ENCODE measurements around the gene CDKN3. TPM values are rescaled to one million over a fixed set of nuclear protein-coding genes. Genes with fewer than 3 reads are reported as not detected.
"Not testable (repeated sequence)": the region's sequence is repeated elsewhere in the genome, so short reads cannot be mapped to it uniquely, and the experiment has no call there.

The CDKN3 gene
- total RNA-seq, 1 donor from 2014 or later = 4.3 TPM

DNA sequence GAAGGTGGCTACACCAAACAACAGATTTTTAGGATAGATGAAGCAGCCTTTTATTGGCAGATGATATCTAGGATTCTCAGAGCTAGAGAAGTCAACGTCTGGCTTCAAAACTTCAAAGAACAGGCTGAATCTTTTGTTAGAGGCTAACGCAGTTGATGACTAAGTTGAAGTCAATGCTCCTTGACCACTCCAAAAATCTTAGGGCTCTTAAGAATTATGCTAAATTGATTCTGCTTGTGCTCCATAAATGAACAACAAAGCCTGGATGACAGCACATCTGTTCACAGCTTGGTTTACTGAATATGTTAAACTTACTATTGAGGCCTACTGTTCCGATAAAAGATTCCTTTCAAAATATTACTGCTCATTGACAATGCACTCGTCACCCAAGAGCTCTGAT, 13.0 kb upstream of the CDKN3 start:
- H3K27me3 ChIP-seq (ENCODE audit: low read depth) = peaks cover 24% of the 10 kb centered on the region
- H3K27ac ChIP-seq (replicated peaks) = no peak overlapping the region
- H3K4me3 ChIP-seq = no peak overlapping the region
- H3K9me3 ChIP-seq (replicated peaks) = peaks cover 5% of the 10 kb centered on the region
- no peak for DNase-seq
- H3K4me1 ChIP-seq = no peaks in the 10 kb centered on the region
- H3K36me3 ChIP-seq = no peaks in the 10 kb centered on the region
- TF ChIP-seq, protein P1, sequence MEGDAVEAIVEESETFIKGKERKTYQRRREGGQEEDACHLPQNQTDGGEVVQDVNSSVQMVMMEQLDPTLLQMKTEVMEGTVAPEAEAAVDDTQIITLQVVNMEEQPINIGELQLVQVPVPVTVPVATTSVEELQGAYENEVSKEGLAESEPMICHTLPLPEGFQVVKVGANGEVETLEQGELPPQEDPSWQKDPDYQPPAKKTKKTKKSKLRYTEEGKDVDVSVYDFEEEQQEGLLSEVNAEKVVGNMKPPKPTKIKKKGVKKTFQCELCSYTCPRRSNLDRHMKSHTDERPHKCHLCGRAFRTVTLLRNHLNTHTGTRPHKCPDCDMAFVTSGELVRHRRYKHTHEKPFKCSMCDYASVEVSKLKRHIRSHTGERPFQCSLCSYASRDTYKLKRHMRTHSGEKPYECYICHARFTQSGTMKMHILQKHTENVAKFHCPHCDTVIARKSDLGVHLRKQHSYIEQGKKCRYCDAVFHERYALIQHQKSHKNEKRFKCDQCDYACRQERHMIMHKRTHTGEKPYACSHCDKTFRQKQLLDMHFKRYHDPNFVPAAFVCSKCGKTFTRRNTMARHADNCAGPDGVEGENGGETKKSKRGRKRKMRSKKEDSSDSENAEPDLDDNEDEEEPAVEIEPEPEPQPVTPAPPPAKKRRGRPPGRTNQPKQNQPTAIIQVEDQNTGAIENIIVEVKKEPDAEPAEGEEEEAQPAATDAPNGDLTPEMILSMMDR (IDR thresholded peaks at IDR 0.05; ENCODE audit: borderline replicate concordance) = no peak
- intact Hi-C loops (cut with micrococcal nuclease) = no loop called here

DNA sequence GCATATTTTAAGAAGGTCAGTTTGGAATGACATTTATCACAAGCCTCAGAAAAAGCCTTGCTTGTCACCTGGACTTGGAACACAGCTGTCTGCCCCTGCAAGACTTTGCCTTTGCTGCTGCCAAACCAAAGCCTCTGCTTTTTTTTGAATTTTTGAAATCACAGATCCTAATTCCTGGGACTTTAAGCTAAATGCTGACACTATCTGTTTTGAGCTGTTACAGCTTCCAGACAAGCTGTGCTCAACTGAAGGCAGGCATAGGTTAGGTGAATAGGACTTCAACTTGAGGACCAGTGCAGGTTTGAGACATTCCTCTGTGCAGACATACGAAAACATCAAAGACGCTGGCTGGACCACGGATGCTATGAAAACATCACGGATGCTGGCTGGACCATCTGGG, 11.3 kb upstream of the CDKN3 start:
- Histone ChIP-seq H3K4me1 (no peaks in the 10 kb centered on the region), H3K36me3 (no peaks in the 10 kb centered on the region), H3K27ac (replicated peaks) (no peak overlapping the region), H3K4me3 (no peak overlapping the region), H3K27me3 (ENCODE audit: low read depth) (peaks cover 26% of the 10 kb centered on the region), H3K9me3 (replicated peaks) (no peaks in the 10 kb centered on the region)
- DNase-seq = no peak
- intact Hi-C loops (cut with micrococcal nuclease) = no loop called here
- TF ChIP-seq, protein P1 (IDR thresholded peaks at IDR 0.05; ENCODE audit: borderline replicate concordance) = no peak

DNA sequence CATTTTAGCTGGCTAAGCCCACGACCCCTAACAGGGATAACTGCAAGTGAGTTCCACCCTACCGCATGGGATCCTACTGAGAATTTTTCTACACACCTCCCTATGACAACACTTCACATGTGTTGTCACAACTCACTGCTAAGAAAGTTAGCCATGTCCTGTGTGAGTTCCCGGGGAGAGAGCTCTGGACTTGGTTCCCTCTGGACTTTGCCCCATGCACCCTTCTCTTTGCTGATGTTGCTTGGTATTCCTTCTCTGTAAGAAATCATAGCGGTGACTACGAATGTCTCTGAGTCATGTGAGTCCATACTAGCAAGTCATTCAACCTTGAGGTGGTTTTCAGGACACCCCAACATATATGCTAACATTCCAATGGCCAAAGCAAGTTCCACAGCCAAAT, 9.5 kb upstream of the CDKN3 start:
- Histone ChIP-seq H3K27ac (replicated peaks) (no peak overlapping the region), H3K9me3 (replicated peaks) (no peaks in the 10 kb centered on the region), H3K36me3 (no peaks in the 10 kb centered on the region), H3K4me1 (no peaks in the 10 kb centered on the region), H3K27me3 (ENCODE audit: low read depth) (peaks cover 26% of the 10 kb centered on the region), H3K4me3 (no peak overlapping the region)
- no peak for DNase-seq
- TF ChIP-seq, protein P1 (IDR thresholded peaks at IDR 0.05; ENCODE audit: borderline replicate concordance) = no peak
- intact Hi-C loops (cut with micrococcal nuclease) = no loop called here

DNA sequence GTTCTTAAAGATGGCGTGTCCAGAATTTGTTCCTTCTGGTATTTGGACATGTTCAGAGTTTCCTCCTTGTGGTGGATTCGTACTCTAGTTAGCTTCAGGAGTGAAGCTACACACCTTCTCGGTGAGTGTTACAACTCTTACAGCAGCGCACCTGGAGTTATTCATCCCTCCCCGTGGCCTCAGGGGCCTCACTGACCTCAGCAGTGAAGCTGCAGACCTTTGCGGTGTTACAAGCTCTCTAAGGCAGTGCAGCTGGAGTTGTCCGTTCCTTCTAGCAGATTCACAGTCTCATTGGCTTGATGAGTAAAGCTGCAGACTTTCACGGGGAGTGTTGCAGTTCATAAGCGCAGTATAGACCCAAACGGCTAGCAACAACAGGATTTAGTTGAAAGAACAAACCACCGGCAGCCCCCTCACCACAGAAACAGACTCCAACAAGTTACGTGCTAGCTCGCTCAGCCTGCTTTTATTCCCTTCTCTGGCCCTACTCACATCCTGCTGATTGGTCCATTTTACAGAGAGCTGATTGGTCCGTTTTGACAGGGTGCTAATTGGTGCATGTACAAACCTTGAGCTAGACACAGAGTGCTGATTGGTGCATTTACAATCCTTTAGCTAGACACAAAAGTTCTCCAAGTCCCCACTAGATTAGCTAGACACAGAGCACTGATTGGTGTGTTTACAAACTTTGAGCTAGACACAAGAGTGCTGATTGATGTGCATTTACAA, 4.5 kb upstream of the CDKN3 start:
- no peak for DNase-seq
- peaks cover 18% of the 10 kb centered on the region for H3K27me3 ChIP-seq (ENCODE audit: low read depth)
- no peak overlapping the region for H3K27ac ChIP-seq (replicated peaks)
- H3K9me3 ChIP-seq (replicated peaks) = no peaks in the 10 kb centered on the region
- no peak overlapping the region for H3K4me3 ChIP-seq
- intact Hi-C loops (cut with micrococcal nuclease) = no loop called here
- H3K36me3 ChIP-seq = no peaks in the 10 kb centered on the region
- TF ChIP-seq, protein P1 (IDR thresholded peaks at IDR 0.05; ENCODE audit: borderline replicate concordance) = no peak
- H3K4me1 ChIP-seq = peaks cover 5% of the 10 kb centered on the region

DNA sequence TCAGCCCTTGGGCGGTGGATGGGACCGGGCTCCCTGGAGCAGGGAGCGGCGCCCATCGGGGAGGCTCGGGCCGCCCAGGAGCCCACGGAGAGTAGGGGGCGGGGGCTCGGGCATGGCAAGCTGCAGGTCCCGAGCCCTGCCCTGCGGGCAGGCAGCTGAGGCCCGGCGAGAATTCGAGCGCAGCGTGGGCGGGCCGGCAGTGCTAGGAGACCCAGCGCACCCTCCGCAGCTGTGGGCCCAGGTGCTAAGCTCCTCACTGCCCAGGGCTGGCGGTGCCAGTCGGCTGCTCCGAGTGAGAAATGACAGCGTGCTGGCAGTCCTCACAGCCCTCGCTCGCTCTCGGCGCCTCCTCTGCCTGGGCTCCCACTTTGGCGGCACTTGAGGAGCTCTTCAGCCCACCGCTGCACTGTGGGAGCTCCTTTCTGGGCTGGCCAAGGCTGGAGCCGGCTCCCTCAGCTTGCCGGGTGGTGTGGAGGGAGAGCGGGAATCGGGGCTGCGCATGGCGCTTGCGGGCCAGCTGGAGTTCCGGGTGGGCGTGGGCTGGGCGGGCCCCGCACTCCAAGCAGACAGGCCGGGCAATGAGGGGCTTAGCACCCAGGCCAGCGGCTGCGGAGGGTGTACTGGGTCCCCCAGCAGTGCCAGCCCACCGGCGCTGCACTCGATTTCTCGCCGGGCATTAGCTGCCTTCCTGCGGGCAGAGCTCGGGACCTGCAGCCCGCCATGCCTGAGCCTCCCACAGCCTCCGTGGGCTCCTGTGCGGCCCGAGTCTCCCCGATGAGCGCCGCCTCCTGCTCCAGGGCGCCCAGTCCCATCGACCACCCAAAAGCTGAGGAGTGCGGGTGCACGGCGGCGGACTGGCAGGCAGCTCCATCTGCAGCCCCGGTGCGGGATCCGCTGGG, 3.6 kb upstream of the CDKN3 start:
- H3K9me3 ChIP-seq (replicated peaks); intact Hi-C loops (cut with micrococcal nuclease); H3K27ac ChIP-seq (replicated peaks); DNase-seq; H3K27me3 ChIP-seq (ENCODE audit: low read depth); H3K4me3 ChIP-seq; H3K36me3 ChIP-seq: not testable (repeated sequence)
- H3K4me1 ChIP-seq = peaks cover 11% of the 10 kb centered on the region

DNA sequence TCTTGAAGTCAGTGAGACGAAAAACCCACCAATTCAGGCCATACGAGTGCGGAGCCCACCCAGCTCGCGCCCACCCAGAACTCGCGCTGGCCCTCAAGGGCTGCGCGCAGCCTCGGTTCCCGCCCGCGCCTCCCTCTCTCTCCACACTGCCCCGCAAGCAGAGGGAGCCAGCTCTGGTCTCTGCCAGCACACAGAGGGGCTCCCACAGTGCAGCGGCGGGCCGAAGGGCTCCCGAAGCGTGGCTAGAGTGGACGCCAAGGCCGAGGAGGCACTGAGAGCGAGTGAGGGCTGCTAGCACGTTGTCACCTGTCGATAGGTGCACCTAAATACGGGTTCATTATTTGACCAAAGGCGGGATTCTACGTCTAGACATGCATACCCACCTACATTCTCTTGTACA, 2.2 kb upstream of the CDKN3 start:
- TF ChIP-seq, protein P1 (IDR thresholded peaks at IDR 0.05; ENCODE audit: borderline replicate concordance) = no peak
- Histone ChIP-seq H3K9me3 (replicated peaks) (no peaks in the 10 kb centered on the region), H3K4me1 (peaks cover 11% of the 10 kb centered on the region), H3K27me3 (ENCODE audit: low read depth) (no peaks in the 10 kb centered on the region), H3K36me3 (no peaks in the 10 kb centered on the region), H3K4me3 (no peak overlapping the region), H3K27ac (replicated peaks) (no peak overlapping the region)
- intact Hi-C loops (cut with micrococcal nuclease) = no loop called here
- no peak for DNase-seq
